Measurements from ENCODE around the gene AMDHD2.

The AMDHD2 gene

GRCh38 chr16:2527784-2528100 is 7.6 kb downstream of the AMDHD2 start:
- DNase-seq (ENCODE audit: low read depth) = no peak
- H3K4me3 ChIP-seq (ENCODE audit: low read depth, low read length) = no peak overlapping the region
- TF ChIP-seq CTCF (IDR thresholded peaks at IDR 0.05; ENCODE audit: insufficient read depth, low read depth, low read length, missing control alignments) = no peak

GRCh38 chr16:2528161-2529060 is 8.2 kb downstream of the AMDHD2 start:
- no peak for TF ChIP-seq CTCF (IDR thresholded peaks at IDR 0.05; ENCODE audit: insufficient read depth, low read depth, low read length, missing control alignments)
- no peak for DNase-seq (ENCODE audit: low read depth)
- no peak overlapping the region for H3K4me3 ChIP-seq (ENCODE audit: low read depth, low read length)

GRCh38 chr16:2529061-2529931 is 9.1 kb downstream of the AMDHD2 start:
- no peak overlapping the region for H3K4me3 ChIP-seq (ENCODE audit: low read depth, low read length)
- TF ChIP-seq CTCF (IDR thresholded peaks at IDR 0.05; ENCODE audit: insufficient read depth, low read depth, low read length, missing control alignments) = no peak
- DNase-seq (ENCODE audit: low read depth) = no peak

- H3K4me3 ChIP-seq (ENCODE audit: low read depth, low read length) = no peak overlapping the region
- no peak for TF ChIP-seq CTCF (IDR thresholded peaks at IDR 0.05; ENCODE audit: insufficient read depth, low read depth, low read length, missing control alignments)
- no peak for DNase-seq (ENCODE audit: low read depth)
Measured at GRCh38 chr16:2529961-2530628, 9.9 kb downstream of the AMDHD2 start.

DNA sequence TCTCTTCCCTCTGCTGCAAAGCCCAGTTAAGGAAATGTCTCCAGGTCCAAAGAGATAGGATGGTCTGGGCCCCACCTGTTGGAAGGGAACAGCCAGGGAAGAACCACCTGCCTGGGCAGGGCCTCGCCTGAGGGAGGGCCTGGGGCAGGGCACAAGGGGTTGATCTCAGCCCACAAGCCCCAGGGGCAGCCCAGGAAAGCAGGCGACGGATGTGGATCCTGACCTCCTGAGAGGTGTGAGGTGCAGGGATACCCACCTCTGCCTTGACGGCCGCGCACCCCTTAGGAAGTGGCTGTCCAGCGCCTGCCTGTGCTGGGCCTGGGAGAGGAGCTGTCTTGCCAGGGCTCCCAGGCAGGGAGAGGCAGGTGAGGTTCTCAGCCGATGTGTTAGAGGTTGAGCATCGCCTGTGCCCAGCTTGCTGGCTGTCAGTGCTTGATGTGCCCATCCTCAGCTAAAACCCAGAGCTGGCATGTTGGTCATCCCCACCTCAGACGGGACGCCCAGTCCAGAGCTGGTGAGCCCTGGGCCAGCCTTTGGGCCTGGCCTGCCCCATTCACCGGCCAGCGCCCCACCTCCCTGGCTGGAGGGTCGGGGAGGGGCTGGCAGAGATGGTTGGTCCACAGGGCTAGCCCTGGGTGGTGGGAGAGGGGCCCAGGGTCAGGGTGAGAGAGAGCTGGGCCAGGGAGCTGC is 10.6 kb downstream of the AMDHD2 start:
- H3K4me3 ChIP-seq (ENCODE audit: low read depth, low read length) = no peak overlapping the region
- no peak for TF ChIP-seq CTCF (IDR thresholded peaks at IDR 0.05; ENCODE audit: insufficient read depth, low read depth, low read length, missing control alignments)
- DNase-seq (ENCODE audit: low read depth) = no peak

GRCh38 chr16:2531371-2531695 is 11.2 kb downstream of the AMDHD2 start, which contains the start of gene CEMP1:
Gene CEMP1, minus strand, starts transcription at chr16:2531408. Its CDS starts 335 bp downstream, at chr16:2531073.
- peak within 1 kb of the TSS; percentile 85 for H3K4me3 ChIP-seq (ENCODE audit: low read depth, low read length)
- TF ChIP-seq CTCF (IDR thresholded peaks at IDR 0.05; ENCODE audit: insufficient read depth, low read depth, low read length, missing control alignments) = no peak
- no peak for DNase-seq (ENCODE audit: low read depth)

All from GM12865 (cell line).